IMR-90 (cell line): ENCODE measurements around the gene STOX2. TPM values are rescaled to one million over a fixed set of nuclear protein-coding genes. Genes with fewer than 3 reads are reported as not detected.

Experiments used
- ATAC-seq: fragments of 200-7000 bp; cut with Tn5 transposase; 2 replicates; pipeline ENCODE4 v1.9.1; 2020; ENCODE audit warnings: low read depth, mild to moderate bottlenecking, moderate library complexity
- BruUV-seq: library from RNA; stranded (reverse); fragments of 400-500 nt; replicated peaks from 2 replicates; lab custom pipeline; 2021; lab: Mats Ljungman, UMichigan
- CTCF ChIA-PET: fragments of 300-600 bp; formaldehyde crosslinking; extraction: SDS; loops from one replicate; lab custom pipeline; 2021; ENCODE audit warnings: antibody characterized with exemption; lab: Yijun Ruan, JAX
- POLR2A ChIA-PET: fragments of 300-600 bp; sonication (Branson Sonifier 250); formaldehyde crosslinking; loops from one replicate; lab custom pipeline; 2022; ENCODE audit warnings: antibody characterized with exemption; ENCODE audit not compliant: unreplicated experiment; lab: Charles Lee
- DNase-seq: peaks from one replicate; pipeline ENCODE4 v3.0.0; 2013
- H2AFZ ChIP-seq: replicated peaks from 2 replicates; pipeline ENCODE3; 2013; ENCODE audit warnings: low read length, mild to moderate bottlenecking; ENCODE audit not compliant: poor library complexity
- H2AK5ac ChIP-seq: 2 replicates; pipeline ENCODE4 v1.6.1; 2013; ENCODE audit warnings: low read depth, low read length, inconsistent platforms
- H2AK9ac ChIP-seq: replicated peaks from 2 replicates; pipeline ENCODE3; 2013; ENCODE audit warnings: mild to moderate bottlenecking, low read depth, low read length, moderate library complexity; ENCODE audit not compliant: poor library complexity
- H2BK120ac ChIP-seq: 2 replicates; pipeline ENCODE4 v1.6.1; 2013; ENCODE audit warnings: low read depth, low read length, inconsistent platforms
- H2BK15ac ChIP-seq: 3 replicates; pipeline ENCODE4 v1.6.1; 2013; ENCODE audit warnings: low read depth, low read length, inconsistent platforms
- H2BK20ac ChIP-seq: 2 replicates; pipeline ENCODE4 v1.6.1; 2013; ENCODE audit warnings: low read depth, mild to moderate bottlenecking, inconsistent platforms, low read length, moderate library complexity
- H2BK5ac ChIP-seq: 2 replicates; pipeline ENCODE4 v1.6.1; 2013; ENCODE audit warnings: mild to moderate bottlenecking, low read depth, low read length, inconsistent platforms; ENCODE audit not compliant: poor library complexity, severe bottlenecking
- H3K14ac ChIP-seq: replicated peaks from 2 replicates; pipeline ENCODE4 v1.6.1; 2013; ENCODE audit warnings: low read depth, low read length, inconsistent platforms
- H3K18ac ChIP-seq: 2 replicates; pipeline ENCODE4 v1.6.1; 2013; ENCODE audit warnings: low read depth, low read length, control low read depth
- H3K23ac ChIP-seq: 2 replicates; pipeline ENCODE4 v1.6.1; 2013; ENCODE audit warnings: low read depth, low read length, inconsistent platforms
- H3K27ac ChIP-seq: 2 replicates; pipeline ENCODE4 v1.5.1; 2013; ENCODE audit warnings: mild to moderate bottlenecking, control low read depth, low read length; ENCODE audit not compliant: insufficient read depth
- H3K27me3 ChIP-seq: 2 replicates; pipeline ENCODE4 v1.6.1; 2013; ENCODE audit warnings: low read length; ENCODE audit not compliant: control insufficient read depth, insufficient read depth
- H3K36me3 ChIP-seq: 2 replicates; pipeline ENCODE4 v1.6.1; 2013; ENCODE audit warnings: low read length, mixed read lengths; ENCODE audit not compliant: control insufficient read depth, insufficient read depth
- H3K4ac ChIP-seq: 2 replicates; pipeline ENCODE4 v1.6.1; 2013; ENCODE audit warnings: low read depth, low read length, inconsistent platforms
- H3K4me1 ChIP-seq: 2 replicates; pipeline ENCODE4 v1.6.1; 2013; ENCODE audit warnings: low read length, mixed read lengths; ENCODE audit not compliant: control insufficient read depth, insufficient read depth
- H3K4me2 ChIP-seq: 2 replicates; pipeline ENCODE4 v1.6.1; 2013; ENCODE audit warnings: low read depth, mild to moderate bottlenecking, control low read depth, low read length, moderate library complexity
- H3K4me3 ChIP-seq: 2 replicates; pipeline ENCODE4 v1.5.1; 2013; ENCODE audit warnings: low read depth, mild to moderate bottlenecking, control low read depth, low read length, moderate library complexity; ENCODE audit not compliant: insufficient read depth
- H3K56ac ChIP-seq: 2 replicates; pipeline ENCODE4 v1.6.1; 2013; ENCODE audit warnings: low read length, inconsistent platforms; ENCODE audit not compliant: insufficient read depth; ENCODE audit errors: extremely low read depth
- H3K79me1 ChIP-seq, 2 experiments: 2 replicates each; pipeline ENCODE4 v1.6.1; 2013; ENCODE audit warnings: low read length in 2 of 2, inconsistent platforms in 1 of 2, low read depth in 1 of 2
- H3K9ac ChIP-seq: 2 replicates; pipeline ENCODE4 v1.6.1; 2013; ENCODE audit warnings: low read depth, low read length, control low read depth
- H3K9me1 ChIP-seq: 2 replicates; pipeline ENCODE4 v1.6.1; 2013; ENCODE audit warnings: low read length, inconsistent platforms; ENCODE audit not compliant: insufficient read depth
- H3K9me3 ChIP-seq: 2 replicates; pipeline ENCODE4 v1.6.1; 2013; ENCODE audit warnings: low read length; ENCODE audit not compliant: control insufficient read depth, insufficient read depth
- H4K20me1 ChIP-seq: 2 replicates; pipeline ENCODE4 v1.6.1; 2013; ENCODE audit warnings: low read length, inconsistent platforms; ENCODE audit not compliant: insufficient read depth
- H4K5ac ChIP-seq: 2 replicates; pipeline ENCODE4 v1.6.1; 2013; ENCODE audit warnings: mild to moderate bottlenecking, low read depth, low read length, control low read depth
- H4K8ac ChIP-seq, 2 experiments: 2 replicates each; pipeline ENCODE4 v1.6.1; 2013; ENCODE audit warnings: low read depth in 2 of 2, low read length in 2 of 2, control low read depth in 1 of 2, inconsistent platforms in 1 of 2
- H4K91ac ChIP-seq: 2 replicates; pipeline ENCODE4 v1.6.1; 2013; ENCODE audit warnings: low read depth, low read length, inconsistent platforms; ENCODE audit not compliant: insufficient read depth
- CEBPB ChIP-seq: IDR thresholded peaks from 2 replicates; pipeline ENCODE4 v1.6.1; 2012; ENCODE audit warnings: low read depth, low read length, improper control_type of control experiment
- CHD1 ChIP-seq: IDR thresholded peaks from 2 replicates; pipeline ENCODE4 v1.6.1; 2012; ENCODE audit warnings: low read depth, low read length, improper control_type of control experiment
- CTCF ChIP-seq: conservative IDR thresholded peaks from 2 replicates; pipeline ENCODE4 v1.5.1; 2012; ENCODE audit warnings: mild to moderate bottlenecking, low read depth, low read length, improper control_type of control experiment
- FOS ChIP-seq: fragments of 150-350 bp; IDR thresholded peaks from 2 replicates; pipeline ENCODE4 v1.6.1; 2016; ENCODE audit warnings: low read depth, low read length
- MAFK ChIP-seq: IDR thresholded peaks from 2 replicates; pipeline ENCODE4 v1.6.1; 2012; ENCODE audit warnings: low read depth, low read length, improper control_type of control experiment
- MXI1 ChIP-seq: IDR thresholded peaks from 2 replicates; pipeline ENCODE4 v1.6.1; 2012; ENCODE audit warnings: low read depth, mild to moderate bottlenecking, low read length, moderate library complexity, borderline replicate concordance
- NFE2L2 ChIP-seq: fragments of 150-350 bp; IDR thresholded peaks from 2 replicates; pipeline ENCODE4 v1.6.1; 2016; ENCODE audit warnings: low read depth, mild to moderate bottlenecking, low read length
- POLR2A ChIP-seq: IDR thresholded peaks from 2 replicates; pipeline ENCODE4 v1.6.1; 2012; ENCODE audit warnings: mild to moderate bottlenecking, low read depth, low read length
- RAD21 ChIP-seq: IDR thresholded peaks from 2 replicates; pipeline ENCODE4 v1.6.1; 2012; ENCODE audit warnings: low read length, improper control_type of control experiment
- RFX5 ChIP-seq: IDR thresholded peaks from 2 replicates; pipeline ENCODE4 v1.8.0; 2012; ENCODE audit warnings: low read depth, mild to moderate bottlenecking, low read length, moderate library complexity
- SMC3 ChIP-seq: fragments of 150-350 bp; IDR thresholded peaks from 2 replicates; pipeline ENCODE4 v1.6.1; 2016; ENCODE audit warnings: low read depth, mild to moderate bottlenecking, antibody characterized with exemption, low read length, moderate library complexity
- dilution Hi-C: fragments of 300-500 bp; cut with HindIII; formaldehyde crosslinking; loops from one replicate; pipeline ENCODE4 v1.14.3; 2018; ENCODE audit warnings: low sequenced_read_pairs; ENCODE audit not compliant: unreplicated experiment
- in situ Hi-C: fragments of 300-500 bp; cut with MboI; formaldehyde crosslinking; loops from 3 replicates; pipeline ENCODE4 v1.14.3; 2019; ENCODE audit warnings: low sequenced_read_pairs, inconsistent platforms, mixed read lengths
- intact Hi-C: fragments of 100-400 bp; cut with micrococcal nuclease; formaldehyde crosslinking; loops from 2 replicates; pipeline ENCODE4 v1.10.0; 2022
- polyA plus RNA-seq, 3 experiments: library from polyadenylated mRNA; depleted of rRNA; stranded (reverse); fragments of >200 nt; gene quantifications; 2 replicates each; pipeline ENCODE4 v1.2.3, GENCODE V29; 2012; ENCODE audit warnings: low replicate concordance in 1 of 3
- total RNA-seq: library from RNA; depleted of rRNA; stranded (reverse); fragments of >200 nt; gene quantifications from 2 replicates; pipeline ENCODE4 v1.2.3, GENCODE V29; 2012
- TF ChIP-seq, protein P1 (sequence below): fragments of 150-350 bp; IDR thresholded peaks from 2 replicates; pipeline ENCODE4 v1.6.1; 2017; ENCODE audit warnings: mild to moderate bottlenecking, antibody characterized with exemption, low read length, low read depth
- TF ChIP-seq, protein P2 (sequence below): fragments of 150-350 bp; IDR thresholded peaks from 2 replicates; pipeline ENCODE4 v1.6.1; 2016; ENCODE audit warnings: low read depth, mild to moderate bottlenecking, low read length, moderate library complexity, borderline replicate concordance

The STOX2 gene
- total and polyA plus RNA-seq, 2 of the 4 experiments (the other 2 are of a cell fraction) = 1.1 to 5.4 TPM

DNA sequence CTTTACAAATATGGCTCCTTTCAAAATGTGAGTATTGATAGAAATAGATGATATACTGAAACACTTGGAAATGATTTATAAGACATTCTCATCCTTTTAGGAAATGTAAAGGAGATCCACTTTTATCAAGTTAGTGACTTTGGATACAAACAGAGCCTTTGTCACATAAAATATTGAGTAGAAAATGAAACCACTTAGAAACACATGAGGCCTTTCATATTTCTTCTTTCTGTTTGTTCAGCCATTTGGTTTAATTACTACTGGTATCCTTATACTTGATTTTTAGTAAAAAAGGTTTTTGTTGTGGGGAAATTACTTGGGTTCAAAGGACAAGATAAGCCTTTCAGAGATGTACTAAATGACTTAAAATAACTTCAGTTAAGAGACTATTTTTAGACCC is 4.1 kb downstream of the STOX2 start:
- DNase-seq = no peak
- Histone ChIP-seq H4K8ac (no peak overlapping the region), H3K9me3 (no peaks in the 10 kb centered on the region), H2BK20ac (no peak overlapping the region), H3K14ac (no peak overlapping the region), H3K79me1 (no peaks in the 10 kb centered on the region), H3K18ac (no peak overlapping the region), H2AK9ac (no peak overlapping the region), H3K23ac (no peak overlapping the region), H3K4me3 (no peak overlapping the region), H3K56ac (no peak overlapping the region), H2AFZ (no peak overlapping the region), H4K91ac (no peak overlapping the region), H3K27me3 (peaks cover 16% of the 10 kb centered on the region), H3K4ac (no peak overlapping the region), H3K4me2 (no peak overlapping the region; the same call in 1 of the 2 replicates), H3K36me3 (peaks cover 2% of the 10 kb centered on the region; the same call in 1 of the 2 replicates), H4K5ac (no peak overlapping the region), H2AK5ac (no peak overlapping the region), H3K9ac (no peak overlapping the region), H2BK5ac (no peak overlapping the region), H3K4me1 (peaks cover 3% of the 10 kb centered on the region; the same call in 1 of the 2 replicates), H3K27ac (no peak overlapping the region), H4K20me1 (no peaks in the 10 kb centered on the region), H3K9me1 (no peaks in the 10 kb centered on the region), H2BK120ac (no peak overlapping the region), H2BK15ac (no peak overlapping the region)
- POLR2A ChIA-PET = no interaction called here
- CTCF ChIA-PET = interaction anchor here (0.6 to 2.4 kb wide), 2 partner anchors 191 to 502 kb away, joined by 3 to 7 read pairs; no protein-coding TSS in a partner anchor
- BruUV-seq = no TSS peak
- in situ Hi-C loops = no loop called here
- dilution Hi-C loops = no loop called here
- no peak for TF ChIP-seq RAD21
- TF ChIP-seq MXI1 = no peak
- TF ChIP-seq MAFK = no peak
- no peak for TF ChIP-seq SMC3
- no peak for TF ChIP-seq FOS
- no peak for TF ChIP-seq CHD1
- TF ChIP-seq CEBPB = no peak
- TF ChIP-seq, protein P1, sequence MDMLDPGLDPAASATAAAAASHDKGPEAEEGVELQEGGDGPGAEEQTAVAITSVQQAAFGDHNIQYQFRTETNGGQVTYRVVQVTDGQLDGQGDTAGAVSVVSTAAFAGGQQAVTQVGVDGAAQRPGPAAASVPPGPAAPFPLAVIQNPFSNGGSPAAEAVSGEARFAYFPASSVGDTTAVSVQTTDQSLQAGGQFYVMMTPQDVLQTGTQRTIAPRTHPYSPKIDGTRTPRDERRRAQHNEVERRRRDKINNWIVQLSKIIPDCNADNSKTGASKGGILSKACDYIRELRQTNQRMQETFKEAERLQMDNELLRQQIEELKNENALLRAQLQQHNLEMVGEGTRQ = no peak
- TF ChIP-seq POLR2A = no peak
- TF ChIP-seq CTCF = no peak
- no peak for TF ChIP-seq RFX5
- TF ChIP-seq, protein P2, sequence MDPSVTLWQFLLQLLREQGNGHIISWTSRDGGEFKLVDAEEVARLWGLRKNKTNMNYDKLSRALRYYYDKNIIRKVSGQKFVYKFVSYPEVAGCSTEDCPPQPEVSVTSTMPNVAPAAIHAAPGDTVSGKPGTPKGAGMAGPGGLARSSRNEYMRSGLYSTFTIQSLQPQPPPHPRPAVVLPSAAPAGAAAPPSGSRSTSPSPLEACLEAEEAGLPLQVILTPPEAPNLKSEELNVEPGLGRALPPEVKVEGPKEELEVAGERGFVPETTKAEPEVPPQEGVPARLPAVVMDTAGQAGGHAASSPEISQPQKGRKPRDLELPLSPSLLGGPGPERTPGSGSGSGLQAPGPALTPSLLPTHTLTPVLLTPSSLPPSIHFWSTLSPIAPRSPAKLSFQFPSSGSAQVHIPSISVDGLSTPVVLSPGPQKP = no peak
- TF ChIP-seq NFE2L2 = no peak
- ATAC-seq = no peak
- intact Hi-C loops = loop anchor here (5.0 kb wide), 3 partner anchors 78 to 258 kb away; no protein-coding TSS in a partner anchor
